ENCODE data around the gene LAPTM5. TPM values are rescaled to one million over a fixed set of nuclear protein-coding genes. Genes with fewer than 3 reads are reported as not detected.

Gene LAPTM5
- total and polyA plus RNA-seq, 2 of the 13 experiments (the other 11 are each of a cell fraction or from before 2014, with no cell fraction given) = 0.41 to 0.86 TPM

- ChIA-PET POLR2A (no interaction called here), CTCF (ENCODE audit: low intra/inter-chr PET ratio, low total read pairs) (interaction anchor here (1.4 kb wide), 1 partner anchor 106 kb away, joined by 3 read pairs; no protein-coding TSS in a partner anchor)
- DNase-seq (ENCODE audit: low spot score) (no peak), FAIRE-seq (no peak), ATAC-seq (no peak)
- Histone ChIP-seq H3K36me3 (replicated peaks in 1 of 2; ENCODE audit: control insufficient read depth in 1 of 2, insufficient read depth in 2 of 2, low read length in 2 of 2) (no peaks in the 10 kb centered on the region), H3K4me1 (ENCODE audit: insufficient read depth, low read length) (peaks cover 12% of the 10 kb centered on the region), H3K27ac (ENCODE audit: extremely low read length, insufficient read depth, low read length) (no peak overlapping the region), H3K9me3 (ENCODE audit: low read length) (no peaks in the 10 kb centered on the region), H3K4me2 (ENCODE audit: low read depth, low read length) (no peak overlapping the region), H3K9ac (ENCODE audit: insufficient read depth, low read depth, low read length) (no peak overlapping the region), H3K79me2 (ENCODE audit: insufficient read depth, low read length) (no peaks in the 10 kb centered on the region), H3K27me3 (ENCODE audit: control insufficient read depth in 1 of 2, insufficient read depth in 2 of 2, low read length in 2 of 2) (peaks cover 10 to 63% of the 10 kb centered on the region in 2 experiments), H2AFZ (ENCODE audit: low read length) (no peak overlapping the region), H3K4me3 (replicated peaks in 1 of 3; ENCODE audit: insufficient read depth in 1 of 3, low read depth in 2 of 3, low read length in 3 of 3) (no peak overlapping the region), H4K20me1 (ENCODE audit: insufficient read depth, low read length) (no peaks in the 10 kb centered on the region)
- 25% methylated on average over 3 of the region's 11 CpGs for WGBS (ENCODE audit: low lambda C conversion rate)
- in situ Hi-C loops (cut with HindIII; ENCODE audit: extremely low pct_ligation_motif_present, low pct_unique_long_range_greater_than_20kb) = no loop called here
- TF ChIP-seq ZNF768 (CRISPR knock-in tag; IDR thresholded peaks at IDR 0.05) (peak; percentile 87), ZC3H4 (CRISPR knock-in tag; IDR thresholded peaks at IDR 0.05; ENCODE audit: borderline replicate concordance) (no peak)
- no TSS peak for BruUV-seq (replicated peaks)
- intact Hi-C loops (cut with micrococcal nuclease; ENCODE audit: unreplicated experiment) = no loop called here
Measured at GRCh38 chr1:30805304-30806003, 47.9 kb upstream of the LAPTM5 start.

DNA sequence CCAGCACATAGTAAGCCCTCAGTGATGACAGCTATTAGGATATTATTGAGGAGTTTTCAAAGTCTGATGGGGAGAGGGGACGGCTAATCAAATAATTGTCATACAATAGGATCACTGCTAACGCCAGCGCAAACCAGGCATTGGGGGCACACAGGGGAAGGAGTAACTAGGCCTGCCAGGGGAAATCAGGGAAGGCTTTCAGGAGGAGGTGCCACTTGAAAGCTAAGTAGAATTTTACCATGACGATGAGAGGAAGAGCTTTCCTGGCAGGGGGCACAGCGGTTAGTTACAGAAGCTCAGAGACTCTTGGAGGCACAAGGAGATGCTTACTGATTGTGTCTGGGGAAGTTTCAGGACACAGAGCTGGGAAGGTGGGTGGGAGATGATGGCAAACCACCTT, 47.2 kb upstream of the LAPTM5 start:
- in situ Hi-C loops (cut with HindIII; ENCODE audit: extremely low pct_ligation_motif_present, low pct_unique_long_range_greater_than_20kb) (loop anchor here (5.0 kb wide), 1 partner anchor 107 kb away; no protein-coding TSS in a partner anchor), intact Hi-C loops (cut with micrococcal nuclease; ENCODE audit: unreplicated experiment) (no loop called here)
- Histone ChIP-seq H3K36me3 (replicated peaks in 1 of 2; ENCODE audit: control insufficient read depth in 1 of 2, insufficient read depth in 2 of 2, low read length in 2 of 2) (no peaks in the 10 kb centered on the region), H3K27me3 (ENCODE audit: control insufficient read depth in 1 of 2, insufficient read depth in 2 of 2, low read length in 2 of 2) (peaks cover 10 to 57% of the 10 kb centered on the region in 2 experiments), H3K4me1 (ENCODE audit: insufficient read depth, low read length) (peaks cover 12% of the 10 kb centered on the region), H4K20me1 (ENCODE audit: insufficient read depth, low read length) (no peaks in the 10 kb centered on the region), H2AFZ (ENCODE audit: low read length) (no peak overlapping the region), H3K4me3 (replicated peaks in 1 of 3; ENCODE audit: insufficient read depth in 1 of 3, low read depth in 2 of 3, low read length in 3 of 3) (no peak overlapping the region), H3K9ac (ENCODE audit: insufficient read depth, low read depth, low read length) (no peak overlapping the region), H3K79me2 (ENCODE audit: insufficient read depth, low read length) (no peaks in the 10 kb centered on the region), H3K4me2 (ENCODE audit: low read depth, low read length) (no peak overlapping the region), H3K27ac (ENCODE audit: extremely low read length, insufficient read depth, low read length) (no peak overlapping the region), H3K9me3 (ENCODE audit: low read length) (no peaks in the 10 kb centered on the region)
- ATAC-seq (no peak), FAIRE-seq (no peak), DNase-seq (ENCODE audit: low spot score) (no peak)
- 46% methylated on average over 5 of the region's 5 CpGs for WGBS (ENCODE audit: low lambda C conversion rate)
- ChIA-PET POLR2A (no interaction called here), CTCF (ENCODE audit: low intra/inter-chr PET ratio, low total read pairs) (interaction anchor here (1.4 kb wide), 1 partner anchor 107 kb away, joined by 3 read pairs; no protein-coding TSS in a partner anchor)
- no TSS peak for BruUV-seq (replicated peaks)
- TF ChIP-seq ZNF619 (CRISPR knock-in tag; IDR thresholded peaks at IDR 0.05) (no peak), GFI1 (CRISPR knock-in tag; IDR thresholded peaks at IDR 0.05; ENCODE audit: borderline replicate concordance) (no peak)

All from HepG2 (cell line).